GM12878 (cell line): ENCODE measurements around the gene XIRP1. TPM values are rescaled to one million over a fixed set of nuclear protein-coding genes. Genes with fewer than 3 reads are reported as not detected.

Source experiments
- ATAC-seq: fragments of 200-7000 bp; cut with Tn5 transposase; 3 replicates; pipeline ENCODE4 v1.9.1; 2020; ENCODE audit warnings: mild to moderate bottlenecking, moderate library complexity
- BruUV-seq: library from RNA; stranded (reverse); fragments of 400-500 nt; replicated peaks from 2 replicates; lab custom pipeline; 2021; lab: Mats Ljungman, UMichigan
- CTCF ChIA-PET: fragments of 300-600 bp; sonication (Branson Sonifier 250); formaldehyde crosslinking; extraction: SDS; loops from one replicate; lab custom pipeline; 2021; ENCODE audit warnings: inconsistent platforms; lab: Yijun Ruan, JAX
- POLR2A ChIA-PET: fragments of 350-600 bp; formaldehyde crosslinking; extraction: SDS; loops from one replicate; lab custom pipeline; 2021; ENCODE audit warnings: inconsistent platforms; lab: Charles Lee
- RAD21 ChIA-PET: fragments of 300-600 bp; sonication (Branson Sonifier 250); formaldehyde crosslinking; loops from one replicate; lab custom pipeline; 2023; ENCODE audit warnings: antibody characterized with exemption; ENCODE audit not compliant: unreplicated experiment; lab: Charles Lee
- SMC1A ChIA-PET: fragments of 300-600 bp; sonication (Branson Sonifier 250); formaldehyde crosslinking; loops from one replicate; lab custom pipeline; 2023; ENCODE audit not compliant: unreplicated experiment, uncharacterized antibody; lab: Charles Lee
- DNase-seq: peaks from one replicate; pipeline ENCODE4 v3.0.0-alpha.2; 2011; ENCODE audit warnings: low read depth, low spot score
- FAIRE-seq: peaks from 3 replicates; lab custom pipeline; 2011; peaks lifted over from hg19 to GRCh38; lab: Jason Lieb, UNC
- H2AFZ ChIP-seq: 2 replicates; pipeline ENCODE4 v1.6.0; 2011; ENCODE audit warnings: low read depth, low read length, control low read depth; ENCODE audit not compliant: control insufficient read depth
- H3K27ac ChIP-seq: 2 replicates; pipeline ENCODE4 v1.5.1; 2011; ENCODE audit warnings: control low read depth; ENCODE audit not compliant: control insufficient read depth, insufficient read depth
- H3K27me3 ChIP-seq, 2 experiments: replicated peaks in 1 of 2; 2 replicates each; pipeline versions ENCODE4 v1.6.0 to v1.6.1; 2011; ENCODE audit warnings: low read length in 1 of 2; ENCODE audit not compliant: control insufficient read depth in 2 of 2, insufficient read depth in 2 of 2
- H3K36me3 ChIP-seq, 2 experiments: 2 replicates each; pipeline ENCODE4 v1.5.1; 2011; ENCODE audit warnings: low read length in 1 of 2; ENCODE audit not compliant: control insufficient read depth in 2 of 2, insufficient read depth in 2 of 2
- H3K4me1 ChIP-seq: 2 replicates; pipeline ENCODE4 v1.6.1; 2011; ENCODE audit warnings: mild to moderate bottlenecking, low read length, moderate library complexity, mixed read lengths; ENCODE audit not compliant: control insufficient read depth, insufficient read depth
- H3K4me2 ChIP-seq: 2 replicates; pipeline ENCODE4 v1.6.0; 2011; ENCODE audit warnings: control low read depth; ENCODE audit not compliant: control insufficient read depth, insufficient read depth
- H3K4me3 ChIP-seq: fragments of 200-600 bp; sonication (generic); 2 replicates; pipeline ENCODE4 v1.5.1; 2016
- H3K79me2 ChIP-seq: 2 replicates; pipeline ENCODE4 v1.6.0; 2011; ENCODE audit warnings: low read length; ENCODE audit not compliant: control insufficient read depth, insufficient read depth
- H3K9ac ChIP-seq: 2 replicates; pipeline ENCODE4 v1.8.0; 2011; ENCODE audit warnings: low read length, control low read depth, mixed read lengths; ENCODE audit not compliant: control insufficient read depth, insufficient read depth
- H3K9me3 ChIP-seq: replicated peaks from 3 replicates; pipeline ENCODE4 v1.5.1; 2011; ENCODE audit warnings: mild to moderate bottlenecking, low read length; ENCODE audit not compliant: control insufficient read depth, insufficient read depth
- H4K20me1 ChIP-seq: 2 replicates; pipeline ENCODE4 v1.6.0; 2011; ENCODE audit not compliant: control insufficient read depth, insufficient read depth
- BHLHE40 ChIP-seq, 2 experiments: fragments of 450-650 bp in 1 of 2; IDR thresholded peaks; 2 replicates each; pipeline ENCODE4 v1.6.1; 2011 to 2017; ENCODE audit warnings: low read depth in 2 of 2, borderline replicate concordance in 1 of 2, improper control_type of control experiment in 1 of 2, low read length in 1 of 2, mild to moderate bottlenecking in 1 of 2
- CUX1 ChIP-seq: IDR thresholded peaks from 2 replicates; pipeline ENCODE4 v1.6.1; 2012; ENCODE audit warnings: improper control_type of control experiment, low read depth, low read length; ENCODE audit not compliant: insufficient replicate concordance
- E2F4 ChIP-seq: IDR thresholded peaks from 2 replicates; pipeline ENCODE4 v1.6.1; 2012; ENCODE audit warnings: low read depth, low read length, improper control_type of control experiment
- LARP7 ChIP-seq: fragments of 450-650 bp; IDR thresholded peaks from 2 replicates; pipeline ENCODE4 v1.6.1; 2017; ENCODE audit warnings: mild to moderate bottlenecking
- NFYA ChIP-seq: IDR thresholded peaks from 2 replicates; pipeline ENCODE4 v1.6.1; 2011; ENCODE audit warnings: low read depth, mild to moderate bottlenecking, low read length, improper control_type of control experiment, borderline replicate concordance
- PAX8 ChIP-seq: fragments of 450-650 bp; IDR thresholded peaks from 2 replicates; pipeline ENCODE4 v1.6.1; 2017; ENCODE audit warnings: mild to moderate bottlenecking, moderate library complexity
- RUNX3 ChIP-seq: IDR thresholded peaks from 2 replicates; pipeline ENCODE4 v1.6.1; 2012; ENCODE audit warnings: low read length, inconsistent platforms
- TCF12 ChIP-seq: IDR thresholded peaks from 2 replicates; pipeline ENCODE4 v1.6.1; 2011; ENCODE audit warnings: low read depth, mild to moderate bottlenecking, low read length
- WGBS: methylation state at CpG from one replicate; pipeline ENCODE4 v1.1.6; 2016; ENCODE audit warnings: low lambda C conversion rate; ENCODE audit not compliant: insufficient replicate concordance, insufficient coverage; ENCODE audit errors: missing lambda C conversion rate; 5-methylcytosine and 5-hydroxymethylcytosine counted together
- in situ Hi-C: fragments of 300-500 bp; cut with MboI; formaldehyde crosslinking; loops from 9 replicates; pipeline ENCODE4 v1.14.3; 2018; ENCODE audit warnings: mixed read lengths
- intact Hi-C: fragments of 100-400 bp; cut with micrococcal nuclease; formaldehyde crosslinking; loops from one replicate; pipeline ENCODE4 v1.14.2; 2022; ENCODE audit not compliant: unreplicated experiment
- polyA plus RNA-seq, 11 experiments: library from polyadenylated mRNA; depleted of rRNA in 4 of 11; unstranded in 6 of 11; stranded (reverse) in 5 of 11; fragments of >200 nt; fragmentation: Nextera tagmentation in 4 of 11; fragmentation: Illumina TruSeq in 1 of 11; extraction: Ambion mirVana in 4 of 11; extraction: Trizol in 1 of 11; gene quantifications; 1 replicate in 1 of 11; 2 replicates in 10 of 11; pipeline versions ENCODE4 v1.2.1 to v1.2.3, GENCODE V29; 2011 to 2016; ENCODE audit warnings: inconsistent platforms in 2 of 11, missing spikeins in 2 of 11, low read depth in 1 of 11
- total RNA-seq, 4 experiments: library from RNA; depleted of rRNA in 3 of 4; stranded (reverse); fragments of >200 nt in 3 of 4; fragmentation: Illumina TruSeq in 1 of 4; extraction: Trizol in 1 of 4; gene quantifications; 2 replicates each; pipeline versions ENCODE4 v1.2.1 to v1.2.3, GENCODE V29; 2013 to 2021
- TF ChIP-seq, protein P1 (sequence below): IDR thresholded peaks from 2 replicates; pipeline ENCODE4 v1.6.1; 2012; ENCODE audit warnings: low read depth, low read length, improper control_type of control experiment
- TF ChIP-seq, protein P2 (sequence below): fragments of 450-650 bp; IDR thresholded peaks from 2 replicates; pipeline ENCODE4 v1.6.1; 2017; ENCODE audit warnings: mild to moderate bottlenecking, moderate library complexity

Gene XIRP1
- total and polyA plus RNA-seq, 10 of the 15 experiments (the other 5 are each of a cell fraction or from before 2014, with no cell fraction given): 0.03 to 0.38 (median 0.08) TPM; not detected in 1

GRCh38 chr3:39134305-39134704 lies 58.1 kb downstream of the XIRP1 start:
- SMC1A ChIA-PET: interaction anchor here (0.6 to 1.5 kb wide), 3 partner anchors 13 to 29 kb away, joined by 3 to 4 read pairs (median 3); no protein-coding TSS in a partner anchor
- ATAC-seq (no peak), FAIRE-seq (no peak), DNase-seq (no peak)
- BruUV-seq: no TSS peak
- in situ Hi-C loops: no loop called here
- H3K4me1 ChIP-seq: no peaks in the 10 kb centered on the region
- H2AFZ ChIP-seq: no peak overlapping the region
- POLR2A ChIA-PET: interaction anchor here (1.4 to 1.5 kb wide), 2 partner anchors 15 to 26 kb away, joined by 4 to 7 read pairs; no protein-coding TSS in a partner anchor
- H3K27ac ChIP-seq: no peak overlapping the region
- no peaks in the 10 kb centered on the region for H3K79me2 ChIP-seq
- H3K9me3 ChIP-seq: no peaks in the 10 kb centered on the region
- no peak overlapping the region for H3K4me3 ChIP-seq
- CTCF ChIA-PET: interaction anchor here (1.0 to 1.5 kb wide), 4 partner anchors 12 to 157 kb away, joined by 3 to 4 read pairs (median 3); no protein-coding TSS in a partner anchor
- no peak overlapping the region for H3K4me2 ChIP-seq
- TF ChIP-seq, protein P1, sequence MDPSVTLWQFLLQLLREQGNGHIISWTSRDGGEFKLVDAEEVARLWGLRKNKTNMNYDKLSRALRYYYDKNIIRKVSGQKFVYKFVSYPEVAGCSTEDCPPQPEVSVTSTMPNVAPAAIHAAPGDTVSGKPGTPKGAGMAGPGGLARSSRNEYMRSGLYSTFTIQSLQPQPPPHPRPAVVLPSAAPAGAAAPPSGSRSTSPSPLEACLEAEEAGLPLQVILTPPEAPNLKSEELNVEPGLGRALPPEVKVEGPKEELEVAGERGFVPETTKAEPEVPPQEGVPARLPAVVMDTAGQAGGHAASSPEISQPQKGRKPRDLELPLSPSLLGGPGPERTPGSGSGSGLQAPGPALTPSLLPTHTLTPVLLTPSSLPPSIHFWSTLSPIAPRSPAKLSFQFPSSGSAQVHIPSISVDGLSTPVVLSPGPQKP: no peak
- no peak for TF ChIP-seq TCF12
- TF ChIP-seq BHLHE40 (IDR thresholded peaks at IDR 0.05; ENCODE audit: borderline replicate concordance in 1 of 2, low read depth in 2 of 2, low read length in 1 of 2): no peak
- no peak for TF ChIP-seq CUX1
- no peak for TF ChIP-seq RUNX3
- no peak for TF ChIP-seq NFYA
- no peak for TF ChIP-seq LARP7
- TF ChIP-seq E2F4: no peak
- TF ChIP-seq, protein P2, sequence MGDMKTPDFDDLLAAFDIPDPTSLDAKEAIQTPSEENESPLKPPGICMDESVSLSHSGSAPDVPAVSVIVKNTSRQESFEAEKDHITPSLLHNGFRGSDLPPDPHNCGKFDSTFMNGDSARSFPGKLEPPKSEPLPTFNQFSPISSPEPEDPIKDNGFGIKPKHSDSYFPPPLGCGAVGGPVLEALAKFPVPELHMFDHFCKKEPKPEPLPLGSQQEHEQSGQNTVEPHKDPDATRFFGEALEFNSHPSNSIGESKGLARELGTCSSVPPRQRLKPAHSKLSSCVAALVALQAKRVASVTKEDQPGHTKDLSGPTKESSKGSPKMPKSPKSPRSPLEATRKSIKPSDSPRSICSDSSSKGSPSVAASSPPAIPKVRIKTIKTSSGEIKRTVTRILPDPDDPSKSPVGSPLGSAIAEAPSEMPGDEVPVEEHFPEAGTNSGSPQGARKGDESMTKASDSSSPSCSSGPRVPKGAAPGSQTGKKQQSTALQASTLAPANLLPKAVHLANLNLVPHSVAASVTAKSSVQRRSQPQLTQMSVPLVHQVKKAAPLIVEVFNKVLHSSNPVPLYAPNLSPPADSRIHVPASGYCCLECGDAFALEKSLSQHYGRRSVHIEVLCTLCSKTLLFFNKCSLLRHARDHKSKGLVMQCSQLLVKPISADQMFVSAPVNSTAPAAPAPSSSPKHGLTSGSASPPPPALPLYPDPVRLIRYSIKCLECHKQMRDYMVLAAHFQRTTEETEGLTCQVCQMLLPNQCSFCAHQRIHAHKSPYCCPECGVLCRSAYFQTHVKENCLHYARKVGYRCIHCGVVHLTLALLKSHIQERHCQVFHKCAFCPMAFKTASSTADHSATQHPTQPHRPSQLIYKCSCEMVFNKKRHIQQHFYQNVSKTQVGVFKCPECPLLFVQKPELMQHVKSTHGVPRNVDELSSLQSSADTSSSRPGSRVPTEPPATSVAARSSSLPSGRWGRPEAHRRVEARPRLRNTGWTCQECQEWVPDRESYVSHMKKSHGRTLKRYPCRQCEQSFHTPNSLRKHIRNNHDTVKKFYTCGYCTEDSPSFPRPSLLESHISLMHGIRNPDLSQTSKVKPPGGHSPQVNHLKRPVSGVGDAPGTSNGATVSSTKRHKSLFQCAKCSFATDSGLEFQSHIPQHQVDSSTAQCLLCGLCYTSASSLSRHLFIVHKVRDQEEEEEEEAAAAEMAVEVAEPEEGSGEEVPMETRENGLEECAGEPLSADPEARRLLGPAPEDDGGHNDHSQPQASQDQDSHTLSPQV: no peak
- TF ChIP-seq PAX8: no peak
- WGBS: 63% methylated on average over 7 of the region's 7 CpGs
- H3K27me3 ChIP-seq: no peaks in the 10 kb centered on the region
- H3K36me3 ChIP-seq: no peaks in the 10 kb centered on the region; a peak in 1 of 4 replicates
- H4K20me1 ChIP-seq: no peaks in the 10 kb centered on the region; the same call in 1 of the 2 replicates
- no peak overlapping the region for H3K9ac ChIP-seq
- RAD21 ChIA-PET: interaction anchor here (0.9 to 1.9 kb wide), 3 partner anchors 11 to 44 kb away, joined by 3 to 8 read pairs (median 3); no protein-coding TSS in a partner anchor
- intact Hi-C loops: no loop called here
